SK-N-MC (cell line): Measurements from ENCODE around the gene CT47C1.

Experiments used
- EZH2 ChIP-seq: fragments of 200-600 bp; sonication (generic); IDR thresholded peaks from one replicate; pipeline ENCODE4 v1.6.1; 2017; ENCODE audit warnings: antibody characterized with exemption
- POLR2AphosphoS5 ChIP-seq: IDR thresholded peaks from 2 replicates; pipeline ENCODE4 v1.6.1; 2012; ENCODE audit warnings: mild to moderate bottlenecking, low read depth, low read length, borderline replicate concordance

DNA sequence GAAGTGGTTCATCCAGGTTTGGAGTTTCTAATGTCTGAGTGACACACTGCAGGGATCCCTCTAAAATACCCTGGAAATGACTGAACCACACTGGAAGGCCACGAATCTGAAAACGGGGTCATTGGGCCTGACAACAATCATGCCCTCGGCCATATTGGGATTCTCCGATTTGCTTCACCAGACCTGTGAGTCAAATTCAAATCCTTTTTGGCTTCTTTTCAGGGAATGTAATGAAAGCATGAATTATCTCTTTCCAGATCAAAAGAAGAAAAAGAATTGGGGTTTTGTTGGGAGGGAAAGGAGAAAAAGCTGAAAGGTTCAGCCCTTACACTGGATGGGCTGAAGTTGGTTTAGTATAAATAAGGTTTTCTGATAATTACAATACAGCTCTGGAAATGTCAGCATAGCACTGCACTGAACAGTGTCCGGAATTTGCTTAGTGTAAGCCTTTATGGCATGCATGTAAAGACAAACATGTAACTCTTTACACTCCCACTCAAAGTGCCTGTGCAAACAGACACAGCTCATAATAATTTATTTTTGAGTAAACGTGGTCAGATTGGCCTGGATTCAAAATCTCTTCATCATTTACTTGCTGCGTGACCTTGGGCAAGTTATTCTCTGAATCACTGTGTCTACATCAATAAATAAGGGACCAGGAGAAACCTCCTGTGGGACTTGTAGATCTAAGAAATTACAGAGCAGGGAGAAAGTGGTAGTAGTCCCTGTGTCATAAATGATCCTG lies 21.4 kb downstream of the CT47C1 start:
- TF ChIP-seq EZH2, result no peak
- no peak for TF ChIP-seq POLR2AphosphoS5
